HG03354 (cell line): ENCODE measurements around the gene MED10.

Source experiments
- ATAC-seq: cut with Tn5 transposase; IDR thresholded peaks from one replicate; pipeline ENCODE4 v1.9.1; 2021; ENCODE audit warnings: mild to moderate bottlenecking; ENCODE audit not compliant: unreplicated experiment, poor library complexity, severe bottlenecking

MED10 gene

DNA sequence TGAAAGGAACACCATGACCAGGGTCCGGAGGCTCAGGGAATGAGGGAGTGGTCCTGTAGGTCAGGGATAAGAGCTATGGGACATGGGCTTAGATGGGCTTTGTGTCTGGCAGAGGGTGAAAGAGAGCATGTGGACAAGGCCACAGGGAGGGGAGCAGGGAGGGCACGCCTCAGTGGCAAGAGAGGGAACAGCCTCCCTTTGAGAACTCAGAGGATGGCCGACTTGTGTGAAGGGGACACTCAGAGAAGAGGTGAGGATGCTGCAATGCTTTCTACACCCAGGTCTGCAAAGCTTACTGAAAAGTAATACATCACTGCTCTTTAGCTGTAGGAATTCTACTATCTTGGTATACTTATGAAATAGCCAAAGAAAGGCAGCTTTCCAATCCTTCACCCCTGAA lies 23.5 kb downstream of the MED10 start:
- ATAC-seq: no peak

DNA sequence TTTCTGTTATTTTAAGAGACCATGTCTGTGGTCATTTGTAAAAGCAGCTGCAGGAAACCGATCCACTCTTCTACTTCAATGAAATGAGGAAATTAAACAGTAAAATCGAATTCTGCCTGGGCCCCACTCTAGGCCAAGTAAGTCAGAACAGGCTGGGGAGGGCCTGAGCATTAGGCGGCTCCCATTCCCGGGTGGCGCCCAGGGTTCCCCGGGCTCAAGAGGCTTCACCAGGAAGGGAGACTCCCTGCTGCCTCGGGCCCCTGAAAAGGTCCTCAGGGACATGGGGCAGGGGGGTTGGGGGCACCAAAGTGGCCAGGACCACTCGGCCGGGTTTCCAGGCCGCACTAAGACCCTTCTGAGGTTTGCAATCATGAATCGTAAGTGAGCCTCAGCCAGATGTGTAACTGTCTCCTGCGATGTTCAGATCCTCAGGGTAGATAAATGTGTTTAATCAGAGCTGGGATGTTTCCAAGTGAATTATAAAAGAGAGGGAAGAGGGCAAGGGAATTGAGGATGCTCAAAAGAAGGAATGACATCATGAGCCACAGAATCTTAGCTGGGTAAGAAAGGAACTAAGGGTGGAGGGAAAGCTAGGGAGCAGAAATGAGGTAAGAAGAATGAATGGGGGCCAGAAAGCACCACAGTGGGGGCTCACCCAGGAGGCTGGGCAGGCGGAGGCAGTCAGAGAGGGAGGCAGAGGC lies 24.6 kb downstream of the MED10 start:
- ATAC-seq: no peak

DNA sequence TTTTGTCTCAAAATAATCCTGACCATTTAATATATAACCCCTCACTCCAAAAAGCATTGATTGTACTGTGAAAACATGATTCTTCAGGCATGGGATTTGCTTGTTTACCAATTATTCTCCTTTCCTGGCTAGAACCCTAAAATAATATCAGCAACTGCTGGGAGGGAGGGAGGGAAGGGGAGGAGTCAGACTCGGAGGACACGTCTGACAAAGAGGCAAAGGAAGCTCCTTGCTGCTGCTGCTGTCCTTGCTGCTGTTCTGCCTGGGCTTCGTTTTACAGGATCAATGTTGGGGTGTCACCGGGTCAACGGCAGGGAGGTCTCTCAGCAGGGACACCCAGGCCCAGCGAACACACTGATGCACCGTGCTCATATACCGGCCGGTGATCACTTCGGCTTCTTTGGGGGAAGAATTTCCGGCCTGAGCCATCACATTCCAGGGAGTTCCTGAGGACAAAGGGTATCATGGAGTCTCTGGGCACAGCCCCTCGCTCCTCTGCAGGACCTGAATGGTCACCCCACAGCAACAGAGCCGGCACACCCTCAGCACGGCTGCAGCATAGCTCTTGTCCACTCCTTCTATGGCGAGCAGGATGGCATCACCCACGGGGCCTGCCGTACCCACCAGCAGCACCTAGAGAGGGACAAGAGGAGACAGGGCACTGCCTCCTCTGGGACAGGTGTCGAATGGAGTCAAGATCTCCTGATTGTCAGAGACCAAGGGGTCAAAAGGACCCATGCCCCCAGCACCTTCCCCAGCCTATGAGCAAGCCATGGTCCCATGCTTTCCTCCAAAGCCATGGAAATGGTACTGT lies 27.9 kb downstream of the MED10 start:
- no peak for ATAC-seq

- ATAC-seq: no peak
Observed at GRCh38 chr5:6349387-6349786, 29.0 kb downstream of the MED10 start.

DNA sequence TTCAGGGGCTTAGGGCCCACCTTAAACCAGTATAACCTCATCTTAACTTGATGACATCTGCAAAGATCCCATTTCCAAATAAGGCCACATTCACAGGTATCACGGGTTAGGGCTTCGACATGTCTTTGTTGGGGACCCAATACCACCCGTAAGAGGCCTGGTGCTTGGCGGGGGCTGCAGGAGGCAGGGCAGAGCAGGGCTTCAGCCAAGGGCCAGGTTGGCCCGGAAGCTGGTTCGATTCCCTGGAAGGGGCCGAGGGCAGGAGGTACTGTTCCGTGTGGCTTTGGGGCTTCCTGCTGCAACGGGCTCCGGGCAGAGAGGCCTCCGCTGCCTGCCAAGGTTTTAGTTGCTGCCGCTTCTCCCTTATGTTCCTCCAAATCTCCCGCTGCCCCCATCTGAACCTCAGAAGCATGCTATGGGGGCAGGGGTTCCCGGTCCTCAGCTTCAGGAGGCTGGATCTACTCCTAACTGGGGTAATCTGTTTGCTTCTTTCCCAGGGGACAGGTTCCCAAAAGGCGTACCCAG lies 29.8 kb downstream of the MED10 start:
- ATAC-seq: no peak

- ATAC-seq: no peak
Observed at GRCh38 chr5:6347673-6348072, 30.7 kb downstream of the MED10 start.

- no peak for ATAC-seq
Observed at GRCh38 chr5:6347165-6347564, 31.2 kb downstream of the MED10 start.

DNA sequence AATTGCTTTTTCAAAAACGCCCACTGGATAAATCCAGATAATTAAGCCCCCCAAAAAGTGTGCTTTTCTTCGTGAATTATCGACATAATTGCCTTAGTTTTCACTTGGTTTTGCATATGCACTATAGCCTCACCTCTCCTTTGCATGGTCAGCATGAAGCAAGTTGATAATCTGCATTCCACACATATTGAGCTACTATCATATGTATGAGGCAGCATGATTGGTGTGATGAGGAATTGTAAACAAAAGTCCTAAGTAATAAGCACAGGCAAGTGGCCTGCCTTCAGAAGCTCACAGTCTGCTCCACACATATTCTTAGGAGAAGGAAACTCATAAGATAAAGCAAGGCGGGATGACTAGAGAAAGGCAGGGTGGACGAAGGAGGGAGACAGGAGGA lies 33.8 kb downstream of the MED10 start:
- ATAC-seq: no peak

GRCh38 chr5:6343951-6344592 lies 34.3 kb downstream of the MED10 start:
- no peak for ATAC-seq

DNA sequence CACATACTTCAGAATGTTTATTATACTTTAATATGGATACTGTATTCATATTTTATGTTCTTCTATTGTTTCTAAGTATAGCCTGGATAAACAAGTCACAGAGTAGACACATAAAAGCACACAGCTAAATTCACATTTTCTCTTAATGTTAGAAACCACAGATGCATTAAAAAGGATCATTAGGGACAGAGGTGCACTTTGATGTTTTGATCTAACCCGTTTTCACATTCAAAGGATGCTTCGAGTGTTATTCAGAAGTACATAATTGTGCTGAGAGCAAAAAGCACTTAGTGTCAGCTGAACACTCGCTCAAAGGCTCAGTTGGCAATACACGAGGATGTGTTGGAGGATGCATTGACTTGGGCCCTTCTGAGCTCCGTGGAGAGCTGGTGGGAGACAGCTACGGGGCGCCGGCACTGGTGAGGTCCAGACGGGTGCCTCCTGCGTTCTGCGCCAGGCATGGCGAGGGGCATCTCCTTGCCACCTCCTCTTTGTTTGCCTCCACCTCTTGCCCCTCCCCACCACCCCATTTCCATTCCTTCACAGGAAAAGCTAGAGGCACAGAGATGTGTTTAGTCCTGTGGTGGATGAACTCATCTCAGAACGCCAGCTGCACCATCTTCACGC lies 35.5 kb downstream of the MED10 start:
- ATAC-seq: no peak

DNA sequence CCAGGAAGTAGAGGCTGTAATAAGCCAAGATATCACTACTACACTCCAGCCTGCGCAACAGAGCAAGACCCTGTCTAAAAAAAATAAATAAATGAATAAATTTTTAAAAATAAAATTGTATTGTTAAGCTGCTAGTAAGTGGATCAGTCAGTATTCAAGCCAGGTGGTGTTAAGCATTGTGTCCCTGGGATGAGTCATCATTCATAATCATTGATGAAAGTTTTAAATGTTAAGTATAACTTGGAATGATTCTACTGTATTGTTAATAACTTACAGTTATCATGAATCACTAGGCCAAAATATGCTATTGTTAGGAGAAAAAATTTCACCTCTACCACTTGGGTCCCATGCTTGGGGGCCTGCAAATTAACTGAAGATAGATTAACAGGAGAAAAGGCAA lies 38.2 kb downstream of the MED10 start:
- ATAC-seq: no peak

DNA sequence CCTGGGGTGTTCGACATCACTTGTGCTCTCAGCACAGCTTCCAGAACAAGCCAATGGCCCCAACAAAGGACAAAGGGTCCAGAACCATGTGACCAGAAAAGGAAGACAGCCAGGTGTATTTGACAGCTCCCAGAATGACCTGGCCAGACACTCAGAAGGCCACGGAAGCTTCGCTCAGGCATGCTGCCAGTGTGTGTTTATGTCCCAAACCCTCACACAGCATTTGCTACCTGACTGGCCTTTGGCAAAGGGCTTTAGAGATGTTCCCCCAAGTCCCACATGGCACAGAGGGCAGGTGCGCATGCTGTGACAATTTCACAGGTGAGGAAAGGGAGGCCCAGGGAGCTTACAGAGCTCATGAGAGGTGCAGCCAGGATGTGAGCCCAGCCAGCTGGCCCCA lies 39.5 kb downstream of the MED10 start:
- no peak for ATAC-seq

GRCh38 chr5:6338135-6338534 lies 40.2 kb downstream of the MED10 start:
- ATAC-seq: no peak

DNA sequence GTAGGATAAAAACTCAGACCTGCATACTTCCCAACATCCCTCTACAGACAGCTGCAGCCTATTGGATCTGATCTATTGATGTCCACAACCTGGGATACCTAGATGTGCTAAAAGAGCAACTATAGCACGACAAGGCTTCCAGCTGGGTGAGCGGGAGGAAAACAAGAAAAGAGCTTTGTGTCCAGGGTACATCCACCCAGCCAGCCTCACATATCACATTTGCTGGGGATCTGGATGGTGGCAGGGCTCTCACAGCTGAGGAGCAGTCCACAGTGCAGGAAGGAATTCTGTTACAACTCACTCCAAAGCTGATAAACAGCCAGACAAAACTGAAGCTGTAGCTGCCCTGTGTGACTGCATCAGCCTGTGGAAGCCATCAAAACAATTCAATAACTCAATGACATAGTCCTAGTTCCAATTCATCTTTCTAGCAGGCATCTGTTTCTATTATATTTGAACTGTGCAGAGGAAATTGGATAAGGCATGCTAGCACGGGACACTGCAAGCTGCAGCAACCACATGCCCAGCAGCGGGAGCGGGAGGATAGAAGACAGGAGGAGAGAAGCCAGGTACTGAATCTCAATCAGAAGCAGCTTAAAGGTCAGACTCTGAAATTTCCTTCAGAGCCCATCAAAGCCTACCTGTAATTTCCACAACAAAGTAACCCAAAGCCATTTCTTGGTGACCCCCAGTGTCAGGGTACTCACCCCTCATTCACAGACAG lies 45.0 kb downstream of the MED10 start:
- ATAC-seq: no peak

GRCh38 chr5:6328173-6328572 lies 50.2 kb downstream of the MED10 start:
- ATAC-seq: no peak

DNA sequence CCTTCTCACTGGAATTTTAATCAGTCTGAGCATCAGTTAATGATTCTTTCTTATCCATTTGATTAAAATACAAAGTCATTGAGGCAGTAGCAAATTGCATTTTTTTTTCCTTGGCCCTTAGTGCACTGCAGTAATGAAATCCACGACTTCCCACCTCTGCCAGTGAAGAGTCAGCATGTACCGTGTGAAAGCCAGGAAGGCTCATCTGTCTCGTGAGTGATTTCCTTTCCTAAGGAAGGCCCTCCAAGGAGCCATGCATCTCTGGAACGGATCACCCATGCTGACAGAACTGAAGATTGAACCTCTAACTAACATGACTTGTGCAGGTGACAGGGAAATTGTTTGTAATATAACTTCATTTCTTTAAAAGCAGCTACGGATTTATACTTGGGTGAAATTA lies 51.6 kb downstream of the MED10 start:
- ATAC-seq: no peak

GRCh38 chr5:6322163-6322713 lies 56.1 kb downstream of the MED10 start:
- ATAC-seq: no peak
